Left lung (tissue), 10 donors: Measurements from ENCODE around the gene TMEM205. TPM values are rescaled to one million over a fixed set of nuclear protein-coding genes. Genes with fewer than 3 reads are reported as not detected.
"Not testable (repeated sequence)": the region's sequence is repeated elsewhere in the genome, so short reads cannot be mapped to it uniquely, and the experiment has no call there.

Experiments used
- ATAC-seq: fragments of 200-7000 bp; cut with Tn5 transposase; one replicate; pipeline ENCODE4 v1.9.1; 2020; ENCODE audit warnings: moderate library complexity
- DNase-seq, 4 donors: peaks; one replicate each; pipeline ENCODE4 v3.0.0-alpha.2; 2013 to 2020
- H3K27ac ChIP-seq, 2 donors: fragments of 200-600 bp; sonication (generic) in 1 of 2; one replicate each; pipeline versions ENCODE4 v1.5.0 to v1.8.0; 2020 to 2021
- H3K27me3 ChIP-seq, 2 donors: fragments of 200-600 bp; sonication (generic) in 1 of 2; one replicate each; pipeline versions ENCODE4 v1.5.0 to v1.8.0; 2020 to 2021
- H3K36me3 ChIP-seq, 2 donors: fragments of 200-600 bp; sonication (generic) in 1 of 2; one replicate each; pipeline versions ENCODE4 v1.5.0 to v1.8.0; 2020 to 2021
- H3K4me1 ChIP-seq, 2 donors: fragments of 200-600 bp; one replicate each; pipeline ENCODE4 v1.8.0; 2021
- H3K4me3 ChIP-seq, 2 donors: fragments of 200-600 bp; sonication (generic) in 1 of 2; one replicate each; pipeline versions ENCODE4 v1.5.0 to v1.8.0; 2020 to 2021; ENCODE audit warnings: mild to moderate bottlenecking in 1 of 2
- H3K9me3 ChIP-seq, 2 donors: fragments of 200-600 bp; sonication (generic) in 1 of 2; one replicate each; pipeline versions ENCODE4 v1.5.0 to v1.8.0; 2020 to 2021
- CTCF ChIP-seq, 2 donors: fragments of 200-600 bp; sonication (generic) in 1 of 2; IDR thresholded peaks; one replicate each; pipeline versions ENCODE4 v1.5.0 to v1.8.0; 2021; ENCODE audit warnings: antibody characterized with exemption in 2 of 2
- intact Hi-C, 2 donors: fragments of 100-400 bp; cut with DNase I; formaldehyde crosslinking; loops; one replicate each; pipeline versions ENCODE4 v1.11.2 to v1.14.2; 2022
- polyA plus RNA-seq, 6 donors: library from polyadenylated mRNA; unstranded; fragments of 120-200 nt; gene quantifications; one replicate each; pipeline ENCODE4 v1.2.1, GENCODE V29; 2013; ENCODE audit not compliant: insufficient read length in 6 of 6
- total RNA-seq, 2 donors: library from RNA; stranded (reverse); fragmentation: NEBNext Ultra II Directional; extraction: Animal tissue kit (Norgen Biotek cat#: 25700); gene quantifications; one replicate each; pipeline ENCODE4 v1.2.1, GENCODE V29; 2021
- donor health status: DM: no; HTN: yes; CAD: no.
- donor health status: DM: no; HTN: no; CAD: no.

Gene TMEM205
- total and polyA plus RNA-seq, 8 donors = 71.4 to 88.0 (median 79.0) TPM

DNA sequence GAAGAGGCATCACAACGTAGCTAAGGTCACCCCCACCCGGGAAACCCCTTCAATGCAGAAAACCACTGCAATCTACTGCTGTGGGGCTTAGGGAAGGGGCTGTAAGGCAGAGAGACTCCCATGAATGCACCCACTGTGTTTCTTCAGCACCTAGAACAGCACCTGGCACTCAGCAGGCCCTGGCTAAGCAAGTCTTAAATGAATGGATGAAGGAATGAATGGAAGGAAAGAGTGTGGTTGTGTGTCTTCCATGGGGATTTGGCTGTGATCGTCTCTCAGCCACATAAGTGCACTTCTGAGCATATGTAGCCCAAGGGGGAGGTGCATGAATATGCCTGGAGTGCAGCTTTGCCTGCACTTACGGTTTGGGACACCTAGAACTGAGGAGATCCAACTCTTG, 3.1 kb upstream of the TMEM205 start:
- DNase-seq (no peak), ATAC-seq (no peak)
- Histone ChIP-seq H3K36me3 (no peaks in the 10 kb centered on the region), H3K27me3 (no peaks in the 10 kb centered on the region), H3K4me1 (peaks cover 14 to 22% of the 10 kb centered on the region in 2 donors), H3K9me3 (peaks cover 0 to 7% of the 10 kb centered on the region in 2 donors), H3K4me3 (no peak overlapping the region), H3K27ac (no peak overlapping the region)
- intact Hi-C loops = no loop called here
- TF ChIP-seq CTCF (IDR thresholded peaks at IDR 0.05) = no peak

DNA sequence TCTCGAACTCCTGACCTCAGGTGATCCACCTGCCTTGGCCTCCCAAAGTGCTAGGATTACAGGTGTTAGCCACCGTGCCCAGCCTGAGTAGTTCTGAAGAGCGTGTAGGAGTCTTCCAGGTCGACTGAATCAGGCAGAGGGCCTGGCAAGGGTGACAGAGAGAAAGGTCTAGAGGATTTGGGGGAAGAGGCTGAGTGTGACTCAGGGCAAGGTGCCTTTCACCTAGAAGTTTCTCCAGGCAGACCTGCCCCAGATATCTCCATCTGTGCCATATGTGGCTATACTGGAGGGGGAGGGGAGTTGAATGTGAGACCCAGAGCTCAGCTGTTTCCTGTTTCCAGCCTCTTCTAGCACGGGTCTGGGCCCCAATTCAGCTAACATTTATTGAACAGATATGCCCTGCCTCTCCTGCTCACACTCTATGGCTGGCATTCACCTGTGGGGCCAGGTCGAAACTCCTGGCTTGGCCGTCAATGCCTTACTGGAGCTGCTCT, 1.5 kb upstream of the TMEM205 start:
- no peak for TF ChIP-seq CTCF (IDR thresholded peaks at IDR 0.05)
- H3K4me1 ChIP-seq = peaks cover 16 to 33% of the 10 kb centered on the region in 2 donors
- H3K36me3 ChIP-seq = peaks cover 0 to 3% of the 10 kb centered on the region in 2 donors
- DNase-seq = no peak
- no peaks in the 10 kb centered on the region for H3K27me3 ChIP-seq
- peaks cover 0 to 7% of the 10 kb centered on the region in 2 donors for H3K9me3 ChIP-seq
- H3K27ac ChIP-seq = peak overlapping the region in 1 of 2 donors; percentile 84
- intact Hi-C loops = no loop called here
- ATAC-seq = no peak
- H3K4me3 ChIP-seq = no peak overlapping the region

GRCh38 chr19:11345122-11345803, 805 bp downstream of the TMEM205 start:
- DNase-seq (no peak), ATAC-seq (no peak)
- Histone ChIP-seq H3K27ac (peak overlapping the region in 1 of 2 donors; percentile 84), H3K4me1 (peaks cover 16 to 33% of the 10 kb centered on the region in 2 donors), H3K4me3 (peak overlapping the region; percentile 67 to 69), H3K36me3 (peaks cover 0 to 6% of the 10 kb centered on the region in 2 donors), H3K27me3 (no peaks in the 10 kb centered on the region), H3K9me3 (peaks cover 0 to 7% of the 10 kb centered on the region in 2 donors)
- intact Hi-C loops = no loop called here
- TF ChIP-seq CTCF (IDR thresholded peaks at IDR 0.05) = no peak

DNA sequence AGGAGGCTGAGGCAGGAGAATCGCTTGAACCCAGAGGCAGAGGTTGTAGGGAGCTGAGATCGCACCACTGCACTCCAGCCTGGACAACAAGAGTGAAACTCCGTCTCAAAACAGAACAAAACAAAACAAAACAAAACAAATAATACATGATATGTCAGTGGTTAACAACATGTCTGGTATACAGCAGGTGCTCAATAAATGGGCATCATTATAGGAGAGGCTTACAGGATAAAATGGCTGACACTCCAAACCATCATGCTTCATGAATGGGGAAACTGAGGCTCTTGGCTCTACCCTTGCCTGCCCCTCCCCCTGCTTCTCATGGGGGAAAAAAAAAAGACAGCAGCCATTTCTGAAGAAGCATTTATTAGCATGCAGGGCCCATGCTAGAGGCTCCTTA, 3.6 kb downstream of the TMEM205 start:
- Histone ChIP-seq H3K9me3 (no peaks in the 10 kb centered on the region), H3K36me3 (peaks cover 0 to 6% of the 10 kb centered on the region in 2 donors), H3K27me3 (no peaks in the 10 kb centered on the region), H3K4me3 (no peak overlapping the region), H3K27ac (no peak overlapping the region), H3K4me1 (peaks cover 21 to 55% of the 10 kb centered on the region in 2 donors)
- no peak for TF ChIP-seq CTCF (IDR thresholded peaks at IDR 0.05)
- intact Hi-C loops = no loop called here
- DNase-seq = no peak
- no peak for ATAC-seq

DNA sequence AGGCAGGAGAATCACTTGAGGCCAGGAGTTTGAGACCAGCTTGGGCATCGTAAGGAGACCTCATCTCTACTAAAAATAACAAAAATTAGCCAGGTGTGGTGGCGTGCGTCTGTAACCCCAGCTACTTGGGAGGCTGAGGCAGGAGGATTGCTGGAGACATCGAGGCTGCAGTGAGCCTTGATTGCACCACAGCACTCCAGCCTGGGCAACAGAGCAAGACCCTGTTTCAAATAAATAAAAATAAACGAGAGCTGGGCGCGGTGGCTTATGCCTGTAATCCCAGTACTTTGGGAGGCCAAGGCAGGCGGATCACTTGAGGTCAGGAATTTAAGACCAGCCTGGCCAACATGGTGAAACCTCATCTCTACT, 6.0 kb downstream of the TMEM205 start:
- DNase-seq, H3K27me3 ChIP-seq, intact Hi-C loops, ATAC-seq, H3K9me3 ChIP-seq: not testable (repeated sequence)
- peak overlapping the region in 1 of 2 donors; percentile 80 for H3K27ac ChIP-seq
- H3K4me3 ChIP-seq = peak overlapping the region; percentile 72 to 80
- H3K36me3 ChIP-seq = peaks cover 0 to 28% of the 10 kb centered on the region in 2 donors
- H3K4me1 ChIP-seq = peaks cover 16 to 54% of the 10 kb centered on the region in 2 donors
